ENCODE measurements around the gene PRKD1.
"Not testable (repeated sequence)": the region's sequence is repeated elsewhere in the genome, so short reads cannot be mapped to it uniquely, and the experiment has no call there.

PRKD1 gene

GRCh38 chr14:29743531-29743930, 184.1 kb downstream of the PRKD1 start:
- no peaks in the 10 kb centered on the region for H3K36me3 ChIP-seq (ENCODE audit: control insufficient read depth, insufficient read depth, low read length)
- H3K9ac ChIP-seq (ENCODE audit: low read length): no peak overlapping the region
- no peak overlapping the region for H3K4me3 ChIP-seq (ENCODE audit: low read depth, low read length)
- H3K4me1 ChIP-seq (ENCODE audit: control insufficient read depth, insufficient read depth, low read length): peaks cover 6% of the 10 kb centered on the region; the same call in 1 of the 2 replicates
- no peaks in the 10 kb centered on the region for H3K27me3 ChIP-seq (ENCODE audit: control insufficient read depth, insufficient read depth, low read length)
- H3K9me3 ChIP-seq (ENCODE audit: control insufficient read depth, insufficient read depth, low read depth, low read length): no peaks in the 10 kb centered on the region
- no peak overlapping the region for H3K27ac ChIP-seq (ENCODE audit: low read depth, low read length)

GRCh38 chr14:29741909-29742401, 185.7 kb downstream of the PRKD1 start:
- no peak overlapping the region for H3K27ac ChIP-seq (ENCODE audit: low read depth, low read length)
- H3K27me3 ChIP-seq (ENCODE audit: control insufficient read depth, insufficient read depth, low read length): no peaks in the 10 kb centered on the region
- H3K4me3 ChIP-seq (ENCODE audit: low read depth, low read length): no peak overlapping the region
- peaks cover 6% of the 10 kb centered on the region; the same call in 1 of the 2 replicates for H3K4me1 ChIP-seq (ENCODE audit: control insufficient read depth, insufficient read depth, low read length)
- no peaks in the 10 kb centered on the region for H3K36me3 ChIP-seq (ENCODE audit: control insufficient read depth, insufficient read depth, low read length)
- H3K9me3 ChIP-seq (ENCODE audit: control insufficient read depth, insufficient read depth, low read depth, low read length): no peaks in the 10 kb centered on the region
- H3K9ac ChIP-seq (ENCODE audit: low read length): no peak overlapping the region

- H3K36me3 ChIP-seq (ENCODE audit: control insufficient read depth, insufficient read depth, low read length): no peaks in the 10 kb centered on the region
- no peaks in the 10 kb centered on the region for H3K9me3 ChIP-seq (ENCODE audit: control insufficient read depth, insufficient read depth, low read depth, low read length)
- H3K9ac ChIP-seq (ENCODE audit: low read length): no peak overlapping the region
- no peak overlapping the region for H3K4me3 ChIP-seq (ENCODE audit: low read depth, low read length)
- H3K27ac ChIP-seq (ENCODE audit: low read depth, low read length): no peak overlapping the region
- H3K4me1 ChIP-seq (ENCODE audit: control insufficient read depth, insufficient read depth, low read length): peaks cover 6% of the 10 kb centered on the region; the same call in 1 of the 2 replicates
- H3K27me3 ChIP-seq (ENCODE audit: control insufficient read depth, insufficient read depth, low read length): no peaks in the 10 kb centered on the region
Measured at GRCh38 chr14:29740491-29740890, 187.2 kb downstream of the PRKD1 start.

GRCh38 chr14:29738950-29739349, 188.7 kb downstream of the PRKD1 start:
- peaks cover 6% of the 10 kb centered on the region; the same call in 1 of the 2 replicates for H3K4me1 ChIP-seq (ENCODE audit: control insufficient read depth, insufficient read depth, low read length)

GRCh38 chr14:29738056-29738455, 189.6 kb downstream of the PRKD1 start:
- no peaks in the 10 kb centered on the region for H3K36me3 ChIP-seq (ENCODE audit: control insufficient read depth, insufficient read depth, low read length)
- peaks cover 6% of the 10 kb centered on the region; the same call in 1 of the 2 replicates for H3K4me1 ChIP-seq (ENCODE audit: control insufficient read depth, insufficient read depth, low read length)
- no peaks in the 10 kb centered on the region for H3K9me3 ChIP-seq (ENCODE audit: control insufficient read depth, insufficient read depth, low read depth, low read length)
- H3K4me3 ChIP-seq (ENCODE audit: low read depth, low read length): no peak overlapping the region
- no peak overlapping the region for H3K27ac ChIP-seq (ENCODE audit: low read depth, low read length)
- no peaks in the 10 kb centered on the region for H3K27me3 ChIP-seq (ENCODE audit: control insufficient read depth, insufficient read depth, low read length)
- H3K9ac ChIP-seq (ENCODE audit: low read length): no peak overlapping the region

More at GRCh38 chr14:29738950-29739349, 188.7 kb downstream of the PRKD1 start:
- Histone ChIP-seq H3K36me3 (ENCODE audit: control insufficient read depth, insufficient read depth, low read length) (no peaks in the 10 kb centered on the region), H3K9me3 (ENCODE audit: control insufficient read depth, insufficient read depth, low read depth, low read length) (no peaks in the 10 kb centered on the region), H3K27me3 (ENCODE audit: control insufficient read depth, insufficient read depth, low read length) (no peaks in the 10 kb centered on the region), H3K4me3 (ENCODE audit: low read depth, low read length) (no peak overlapping the region), H3K27ac (ENCODE audit: low read depth, low read length) (no peak overlapping the region), H3K9ac (ENCODE audit: low read length) (no peak overlapping the region)

- Histone ChIP-seq H3K4me1 (ENCODE audit: control insufficient read depth, insufficient read depth, low read length) (peaks cover 6% of the 10 kb centered on the region; the same call in 1 of the 2 replicates), H3K27ac (ENCODE audit: low read depth, low read length) (no peak overlapping the region), H3K4me3 (ENCODE audit: low read depth, low read length) (no peak overlapping the region), H3K9me3 (ENCODE audit: control insufficient read depth, insufficient read depth, low read depth, low read length) (no peaks in the 10 kb centered on the region), H3K9ac (ENCODE audit: low read length) (no peak overlapping the region), H3K36me3 (ENCODE audit: control insufficient read depth, insufficient read depth, low read length) (no peaks in the 10 kb centered on the region), H3K27me3 (ENCODE audit: control insufficient read depth, insufficient read depth, low read length) (no peaks in the 10 kb centered on the region)
Measured at GRCh38 chr14:29735459-29735858, 192.2 kb downstream of the PRKD1 start.

GRCh38 chr14:29734732-29735131, 192.9 kb downstream of the PRKD1 start:
- Histone ChIP-seq H3K9me3 (ENCODE audit: control insufficient read depth, insufficient read depth, low read depth, low read length) (no peaks in the 10 kb centered on the region), H3K27ac (ENCODE audit: low read depth, low read length) (no peak overlapping the region), H3K4me1 (ENCODE audit: control insufficient read depth, insufficient read depth, low read length) (peaks cover 6% of the 10 kb centered on the region; the same call in 1 of the 2 replicates), H3K27me3 (ENCODE audit: control insufficient read depth, insufficient read depth, low read length) (no peaks in the 10 kb centered on the region), H3K36me3 (ENCODE audit: control insufficient read depth, insufficient read depth, low read length) (no peaks in the 10 kb centered on the region), H3K9ac (ENCODE audit: low read length) (no peak overlapping the region), H3K4me3 (ENCODE audit: low read depth, low read length) (no peak overlapping the region)

GRCh38 chr14:29726560-29727331, 200.9 kb downstream of the PRKD1 start:
- H3K4me1 ChIP-seq (ENCODE audit: control insufficient read depth, insufficient read depth, low read length); H3K9ac ChIP-seq (ENCODE audit: low read length); H3K9me3 ChIP-seq (ENCODE audit: control insufficient read depth, insufficient read depth, low read depth, low read length); H3K27me3 ChIP-seq (ENCODE audit: control insufficient read depth, insufficient read depth, low read length); H3K4me3 ChIP-seq (ENCODE audit: low read depth, low read length); H3K27ac ChIP-seq (ENCODE audit: low read depth, low read length); H3K36me3 ChIP-seq (ENCODE audit: control insufficient read depth, insufficient read depth, low read length): not testable (repeated sequence)

GRCh38 chr14:29724991-29725390, 202.7 kb downstream of the PRKD1 start:
- no peak overlapping the region for H3K9ac ChIP-seq (ENCODE audit: low read length)
- H3K27me3 ChIP-seq (ENCODE audit: control insufficient read depth, insufficient read depth, low read length): no peaks in the 10 kb centered on the region
- no peak overlapping the region for H3K4me3 ChIP-seq (ENCODE audit: low read depth, low read length)
- H3K9me3 ChIP-seq (ENCODE audit: control insufficient read depth, insufficient read depth, low read depth, low read length): no peaks in the 10 kb centered on the region
- no peaks in the 10 kb centered on the region for H3K36me3 ChIP-seq (ENCODE audit: control insufficient read depth, insufficient read depth, low read length)
- H3K4me1 ChIP-seq (ENCODE audit: control insufficient read depth, insufficient read depth, low read length): peaks cover 4% of the 10 kb centered on the region; the same call in 1 of the 2 replicates
- H3K27ac ChIP-seq (ENCODE audit: low read depth, low read length): no peak overlapping the region

- H3K36me3 ChIP-seq (ENCODE audit: control insufficient read depth, insufficient read depth, low read length): no peaks in the 10 kb centered on the region
- no peaks in the 10 kb centered on the region for H3K9me3 ChIP-seq (ENCODE audit: control insufficient read depth, insufficient read depth, low read depth, low read length)
- no peak overlapping the region for H3K9ac ChIP-seq (ENCODE audit: low read length)
- H3K27me3 ChIP-seq (ENCODE audit: control insufficient read depth, insufficient read depth, low read length): no peaks in the 10 kb centered on the region
- H3K4me1 ChIP-seq (ENCODE audit: control insufficient read depth, insufficient read depth, low read length): peaks cover 4% of the 10 kb centered on the region; the same call in 1 of the 2 replicates
- no peak overlapping the region for H3K4me3 ChIP-seq (ENCODE audit: low read depth, low read length)
- H3K27ac ChIP-seq (ENCODE audit: low read depth, low read length): no peak overlapping the region
Measured at GRCh38 chr14:29722831-29723230, 204.8 kb downstream of the PRKD1 start.

- Histone ChIP-seq H3K9me3 (ENCODE audit: control insufficient read depth, insufficient read depth, low read depth, low read length) (no peaks in the 10 kb centered on the region), H3K9ac (ENCODE audit: low read length) (no peak overlapping the region), H3K4me1 (ENCODE audit: control insufficient read depth, insufficient read depth, low read length) (peaks cover 4% of the 10 kb centered on the region; the same call in 1 of the 2 replicates)
Measured at GRCh38 chr14:29721586-29721985, 206.1 kb downstream of the PRKD1 start.

More at GRCh38 chr14:29721586-29721985, 206.1 kb downstream of the PRKD1 start:
- H3K27ac ChIP-seq (ENCODE audit: low read depth, low read length): peak overlapping the region; percentile 28; the same call in 1 of the 2 replicates
- no peak overlapping the region for H3K4me3 ChIP-seq (ENCODE audit: low read depth, low read length)
- H3K36me3 ChIP-seq (ENCODE audit: control insufficient read depth, insufficient read depth, low read length): no peaks in the 10 kb centered on the region
- H3K27me3 ChIP-seq (ENCODE audit: control insufficient read depth, insufficient read depth, low read length): no peaks in the 10 kb centered on the region

Data from HUES6 (cell line).